Astrocyte (in vitro differentiated cells and primary cell): Measurements from ENCODE around the gene MYO7B. TPM values are rescaled to one million over a fixed set of nuclear protein-coding genes. Genes with fewer than 3 reads are reported as not detected.

Experiments
- DNase-seq: peaks from one replicate; pipeline ENCODE4 v3.0.0-alpha.2; 2010; ENCODE audit warnings: low read depth
- FAIRE-seq: peaks from 2 replicates; lab custom pipeline; 2011; peaks lifted over from hg19 to GRCh38; lab: Jason Lieb, UNC
- H2AFZ ChIP-seq: 2 replicates; pipeline ENCODE4 v1.6.0; 2012; ENCODE audit warnings: low read depth, low read length, inconsistent platforms
- H3K27ac ChIP-seq: 2 replicates; pipeline ENCODE4 v1.5.1; 2011; ENCODE audit warnings: low read depth, low read length, inconsistent platforms
- H3K27me3 ChIP-seq: 2 replicates; pipeline ENCODE4 v1.6.0; 2011; ENCODE audit warnings: low read length, inconsistent platforms; ENCODE audit not compliant: insufficient read depth
- H3K36me3 ChIP-seq: 2 replicates; pipeline ENCODE4 v1.5.1; 2011; ENCODE audit warnings: low read length, inconsistent platforms; ENCODE audit not compliant: insufficient read depth
- H3K4me1 ChIP-seq: 2 replicates; pipeline ENCODE4 v1.5.1; 2011; ENCODE audit warnings: low read length, inconsistent platforms; ENCODE audit not compliant: insufficient read depth
- H3K4me2 ChIP-seq: 2 replicates; pipeline ENCODE4 v1.6.0; 2012; ENCODE audit warnings: low read length, inconsistent platforms
- H3K4me3 ChIP-seq: 2 replicates; pipeline ENCODE4 v1.5.1; 2011; ENCODE audit warnings: low read depth, mild to moderate bottlenecking, low read length, inconsistent platforms; ENCODE audit not compliant: insufficient read depth
- H3K79me2 ChIP-seq: 2 replicates; pipeline ENCODE4 v1.6.0; 2012; ENCODE audit warnings: mild to moderate bottlenecking, low read length, inconsistent platforms; ENCODE audit not compliant: insufficient read depth
- H3K9ac ChIP-seq: 2 replicates; pipeline ENCODE4 v1.6.0; 2012; ENCODE audit warnings: mild to moderate bottlenecking, low read length, inconsistent platforms
- H3K9me3 ChIP-seq: 2 replicates; pipeline ENCODE4 v1.5.1; 2012; ENCODE audit warnings: low read depth, mild to moderate bottlenecking, low read length, inconsistent platforms; ENCODE audit not compliant: insufficient read depth
- H4K20me1 ChIP-seq: 2 replicates; pipeline ENCODE4 v1.6.0; 2012; ENCODE audit warnings: low read length, inconsistent platforms; ENCODE audit not compliant: insufficient read depth
- H3K27ac Mint-ChIP-seq: one replicate; pipeline ENCODE4 v1.8.0; 2021; ENCODE audit warnings: mild to moderate bottlenecking, mixed read lengths; ENCODE audit not compliant: unreplicated experiment
- H3K27me3 Mint-ChIP-seq: one replicate; pipeline ENCODE4 v1.8.0; 2021; ENCODE audit warnings: low read depth, mixed read lengths; ENCODE audit not compliant: unreplicated experiment
- H3K36me3 Mint-ChIP-seq: one replicate; pipeline ENCODE4 v1.8.0; 2021; ENCODE audit warnings: low read depth, mixed read lengths; ENCODE audit not compliant: unreplicated experiment
- H3K4me1 Mint-ChIP-seq: one replicate; pipeline ENCODE4 v1.8.0; 2021; ENCODE audit warnings: low read depth, mixed read lengths; ENCODE audit not compliant: unreplicated experiment
- H3K4me3 Mint-ChIP-seq: one replicate; pipeline ENCODE4 v1.8.0; 2021; ENCODE audit warnings: mild to moderate bottlenecking, moderate library complexity, mixed read lengths; ENCODE audit not compliant: unreplicated experiment
- H3K9me3 Mint-ChIP-seq: one replicate; pipeline ENCODE4 v1.8.0; 2021; ENCODE audit warnings: mild to moderate bottlenecking, mixed read lengths; ENCODE audit not compliant: unreplicated experiment
- CTCF ChIP-seq: IDR thresholded peaks from 2 replicates; pipeline ENCODE4 v1.5.1; 2011; ENCODE audit warnings: low read depth, mild to moderate bottlenecking, inconsistent platforms, low read length, moderate library complexity; ENCODE audit not compliant: insufficient read depth
- EZH2 ChIP-seq: IDR thresholded peaks from 2 replicates; pipeline ENCODE4 v1.6.1; 2012; ENCODE audit warnings: mild to moderate bottlenecking, low read length, inconsistent platforms; ENCODE audit not compliant: insufficient read depth
- total RNA-seq: library from RNA; stranded (reverse); gene quantifications from 2 replicates; pipeline ENCODE4 v1.2.1, GENCODE V29; 2021

MYO7B gene
- total RNA-seq, 1 donor from 2014 or later = 0.77 TPM

DNA sequence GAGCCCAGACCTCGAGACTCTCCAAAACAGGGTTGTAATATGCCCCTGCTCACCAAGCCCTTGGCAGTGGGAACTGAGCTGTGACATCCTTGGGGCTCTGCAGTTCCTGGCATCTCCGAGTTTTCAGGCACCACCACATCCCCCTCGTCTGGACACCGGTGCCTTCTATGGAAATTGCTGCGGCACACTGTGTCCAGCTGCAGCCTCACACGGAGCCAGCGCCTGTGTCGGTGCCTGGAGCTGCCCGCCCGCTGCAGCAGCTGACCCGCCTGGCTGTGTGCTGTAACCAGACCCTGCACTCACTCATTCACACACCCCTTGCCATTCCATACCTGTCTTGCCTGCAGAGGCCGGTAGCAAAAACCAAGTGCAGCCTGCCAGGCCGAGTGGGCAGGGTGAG lies 21.0 kb upstream of the MYO7B start:
- no peak overlapping the region for H3K4me2 ChIP-seq
- no peak overlapping the region for H3K4me3 ChIP-seq
- peaks cover 10% of the 10 kb centered on the region for H3K36me3 ChIP-seq
- H3K27me3 ChIP-seq = no peaks in the 10 kb centered on the region
- no peak overlapping the region for H3K27ac Mint-ChIP-seq
- H3K9me3 Mint-ChIP-seq = no peaks in the 10 kb centered on the region
- peaks cover 13% of the 10 kb centered on the region for H3K36me3 Mint-ChIP-seq
- no peaks in the 10 kb centered on the region for H3K27me3 Mint-ChIP-seq
- no peaks in the 10 kb centered on the region for H3K9me3 ChIP-seq
- peaks cover 62% of the 10 kb centered on the region for H3K4me1 Mint-ChIP-seq
- H4K20me1 ChIP-seq = peaks cover 71% of the 10 kb centered on the region
- DNase-seq (no peak), FAIRE-seq (no peak)
- H3K9ac ChIP-seq = no peak overlapping the region
- peaks cover 97% of the 10 kb centered on the region for H3K79me2 ChIP-seq
- H2AFZ ChIP-seq = no peak overlapping the region
- peaks cover 14% of the 10 kb centered on the region for H3K4me1 ChIP-seq
- TF ChIP-seq EZH2 (no peak), CTCF (no peak)
- peak overlapping the region; percentile 30 for H3K4me3 Mint-ChIP-seq
- H3K27ac ChIP-seq = no peak overlapping the region

DNA sequence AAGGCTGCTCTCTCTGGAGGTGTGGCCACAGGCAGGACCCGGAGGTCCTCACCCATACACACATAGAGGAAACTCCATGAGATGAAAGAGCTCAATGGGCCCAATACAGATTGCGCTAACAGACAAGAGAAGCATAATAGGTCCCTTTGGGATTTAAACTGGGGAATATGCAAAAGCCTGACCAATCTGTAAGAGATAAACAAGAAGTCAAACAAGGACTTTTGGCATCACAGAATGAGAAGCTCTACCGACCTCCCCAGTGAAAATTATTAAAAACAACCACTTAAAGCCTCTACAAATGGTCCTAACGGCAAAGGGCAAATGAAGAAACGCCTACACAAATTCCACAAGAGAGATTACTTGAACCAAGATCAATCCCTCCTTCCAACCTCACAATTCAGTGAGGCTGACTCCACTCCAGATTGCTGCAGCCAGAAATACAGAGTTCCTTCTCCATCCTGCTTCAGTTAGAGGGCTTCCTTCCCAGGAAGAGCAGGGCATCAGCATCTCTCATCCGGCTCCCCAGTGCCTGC lies 20.0 kb upstream of the MYO7B start:
- Histone ChIP-seq H3K4me1 (peaks cover 14% of the 10 kb centered on the region), H3K9ac (peak overlapping the region; percentile 80), H3K4me2 (peak overlapping the region; percentile 80), H3K27me3 (no peaks in the 10 kb centered on the region), H3K4me3 (peak overlapping the region; percentile 38), H4K20me1 (peaks cover 72% of the 10 kb centered on the region), H3K9me3 (no peaks in the 10 kb centered on the region), H3K27ac (peak overlapping the region; percentile 96), H3K79me2 (peaks cover 96% of the 10 kb centered on the region), H2AFZ (no peak overlapping the region), H3K36me3 (peaks cover 12% of the 10 kb centered on the region)
- peaks cover 58% of the 10 kb centered on the region for H3K4me1 Mint-ChIP-seq
- peak; percentile 73 for DNase-seq
- H3K27me3 Mint-ChIP-seq = no peaks in the 10 kb centered on the region
- TF ChIP-seq CTCF (no peak), EZH2 (no peak)
- H3K4me3 Mint-ChIP-seq = no peak overlapping the region
- H3K9me3 Mint-ChIP-seq = no peaks in the 10 kb centered on the region
- peaks cover 14% of the 10 kb centered on the region for H3K36me3 Mint-ChIP-seq
- H3K27ac Mint-ChIP-seq = peak overlapping the region; percentile 35
- no peak for FAIRE-seq

- peak overlapping the region; percentile 96 for H3K27ac ChIP-seq
- H3K9ac ChIP-seq = peak overlapping the region; percentile 80
- no peak overlapping the region for H2AFZ ChIP-seq
- peaks cover 17% of the 10 kb centered on the region for H3K36me3 Mint-ChIP-seq
- no peaks in the 10 kb centered on the region for H3K27me3 ChIP-seq
- H3K9me3 Mint-ChIP-seq = no peaks in the 10 kb centered on the region
- H3K4me3 Mint-ChIP-seq = no peak overlapping the region
- peaks cover 11% of the 10 kb centered on the region for H3K36me3 ChIP-seq
- H3K4me1 ChIP-seq = peaks cover 14% of the 10 kb centered on the region
- FAIRE-seq (no peak), DNase-seq (peak; percentile 98)
- peak overlapping the region; percentile 80 for H3K4me2 ChIP-seq
- H3K79me2 ChIP-seq = peaks cover 96% of the 10 kb centered on the region
- no peaks in the 10 kb centered on the region for H3K27me3 Mint-ChIP-seq
- H3K9me3 ChIP-seq = no peaks in the 10 kb centered on the region
- peak overlapping the region; percentile 38 for H3K4me3 ChIP-seq
- H3K27ac Mint-ChIP-seq = peak overlapping the region; percentile 20
- TF ChIP-seq CTCF = no peak
- no peak for TF ChIP-seq EZH2
- peaks cover 53% of the 10 kb centered on the region for H3K4me1 Mint-ChIP-seq
- peaks cover 71% of the 10 kb centered on the region for H4K20me1 ChIP-seq
Measured at GRCh38 chr2:127516041-127516762, 19.3 kb upstream of the MYO7B start.
